ENCODE measurements around the gene DNAJC15.

DNA sequence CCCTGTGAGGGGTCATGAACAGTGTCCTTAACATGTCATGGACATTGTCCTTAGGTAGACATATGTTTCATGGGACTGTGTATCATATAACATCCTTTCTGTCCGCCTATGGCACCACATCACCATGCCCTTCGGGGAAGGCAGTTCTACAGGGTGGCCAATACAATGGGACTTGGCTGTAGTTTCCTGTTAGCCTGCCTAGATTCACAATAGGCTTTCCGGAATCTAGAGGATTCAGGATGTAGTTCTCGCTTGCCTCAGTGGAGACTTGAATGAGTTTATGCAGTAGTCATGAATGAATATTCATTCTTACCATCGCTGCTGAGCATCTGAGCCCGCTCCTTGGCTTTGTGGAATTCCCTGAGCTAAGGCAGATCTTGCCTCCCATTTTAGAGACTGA lies 100.5 kb downstream of the DNAJC15 start:
- no peak for TF ChIP-seq POLR2A (IDR thresholded peaks at IDR 0.05)
- TF ChIP-seq, protein P1, sequence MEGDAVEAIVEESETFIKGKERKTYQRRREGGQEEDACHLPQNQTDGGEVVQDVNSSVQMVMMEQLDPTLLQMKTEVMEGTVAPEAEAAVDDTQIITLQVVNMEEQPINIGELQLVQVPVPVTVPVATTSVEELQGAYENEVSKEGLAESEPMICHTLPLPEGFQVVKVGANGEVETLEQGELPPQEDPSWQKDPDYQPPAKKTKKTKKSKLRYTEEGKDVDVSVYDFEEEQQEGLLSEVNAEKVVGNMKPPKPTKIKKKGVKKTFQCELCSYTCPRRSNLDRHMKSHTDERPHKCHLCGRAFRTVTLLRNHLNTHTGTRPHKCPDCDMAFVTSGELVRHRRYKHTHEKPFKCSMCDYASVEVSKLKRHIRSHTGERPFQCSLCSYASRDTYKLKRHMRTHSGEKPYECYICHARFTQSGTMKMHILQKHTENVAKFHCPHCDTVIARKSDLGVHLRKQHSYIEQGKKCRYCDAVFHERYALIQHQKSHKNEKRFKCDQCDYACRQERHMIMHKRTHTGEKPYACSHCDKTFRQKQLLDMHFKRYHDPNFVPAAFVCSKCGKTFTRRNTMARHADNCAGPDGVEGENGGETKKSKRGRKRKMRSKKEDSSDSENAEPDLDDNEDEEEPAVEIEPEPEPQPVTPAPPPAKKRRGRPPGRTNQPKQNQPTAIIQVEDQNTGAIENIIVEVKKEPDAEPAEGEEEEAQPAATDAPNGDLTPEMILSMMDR (IDR thresholded peaks at IDR 0.05), result no peak

Measured in thyroid gland (tissue), 4 donors.